HepG2 (cell line): ENCODE data around the gene VGF. TPM values are rescaled to one million over a fixed set of nuclear protein-coding genes. Genes with fewer than 3 reads are reported as not detected.

Experiments
- CREB3 ChIP-seq: sonication (generic); formaldehyde crosslinking; IDR thresholded peaks from 2 replicates; pipeline ENCODE4 v1.5.0; 2020; ENCODE audit warnings: missing genetic modification reagents
- DMAP1 ChIP-seq: IDR thresholded peaks from 2 replicates; pipeline ENCODE4 v1.6.1; 2016
- EHMT2 ChIP-seq: fragments of 200-600 bp; sonication (generic); IDR thresholded peaks from 2 replicates; pipeline ENCODE4 v1.7.0; 2017; ENCODE audit warnings: antibody characterized with exemption, low read depth, low read length, borderline replicate concordance
- FOXK1 ChIP-seq: sonication (generic); formaldehyde crosslinking; IDR thresholded peaks from 2 replicates; pipeline ENCODE4 v1.4.0; 2020; ENCODE audit warnings: low read depth, missing genetic modification reagents, borderline replicate concordance
- ISX ChIP-seq: sonication (generic); formaldehyde crosslinking; conservative IDR thresholded peaks from 2 replicates; pipeline ENCODE4 v1.5.0; 2020; ENCODE audit warnings: missing genetic modification reagents
- JARID2 ChIP-seq: sonication (generic); formaldehyde crosslinking; IDR thresholded peaks from 2 replicates; pipeline ENCODE4 v1.8.1; 2023; ENCODE audit warnings: missing genetic modification reagents, inconsistent platforms; ENCODE audit not compliant: insufficient replicate concordance
- NR2F6 ChIP-seq, 2 experiments: IDR thresholded peaks; 2 replicates each; pipeline ENCODE4 v1.6.1; 2016; ENCODE audit warnings: antibody characterized with exemption in 1 of 2, mild to moderate bottlenecking in 1 of 2
- PITX1 ChIP-seq: sonication (generic); formaldehyde crosslinking; IDR thresholded peaks from 2 replicates; pipeline ENCODE4 v1.5.1; 2020; ENCODE audit warnings: mild to moderate bottlenecking, missing genetic modification reagents
- PPARG ChIP-seq: conservative IDR thresholded peaks from 2 replicates; pipeline ENCODE4 v1.6.1; 2016; ENCODE audit warnings: missing biosample characterization, missing genetic modification reagents
- RNF2 ChIP-seq: fragments of 450-650 bp; conservative IDR thresholded peaks from 2 replicates; pipeline ENCODE4 v1.6.1; 2016; ENCODE audit warnings: low read depth
- SCMH1 ChIP-seq: sonication (generic); formaldehyde crosslinking; IDR thresholded peaks from 2 replicates; pipeline ENCODE4 v1.9.0; 2021; ENCODE audit warnings: missing genetic modification reagents, mild to moderate bottlenecking, borderline replicate concordance
- SIN3A ChIP-seq: IDR thresholded peaks from 2 replicates; pipeline ENCODE4 v1.6.1; 2011; ENCODE audit warnings: low read depth, mild to moderate bottlenecking, control low read depth, low read length, borderline replicate concordance
- SMARCC2 ChIP-seq: fragments of 450-650 bp; IDR thresholded peaks from 2 replicates; pipeline ENCODE4 v1.6.1; 2017; ENCODE audit warnings: antibody characterized with exemption, mild to moderate bottlenecking
- TCF7 ChIP-seq: sonication (generic); IDR thresholded peaks from 2 replicates; pipeline ENCODE4 v1.6.1; 2016; ENCODE audit warnings: antibody characterized with exemption, low read depth
- ZBTB3 ChIP-seq: sonication (generic); formaldehyde crosslinking; IDR thresholded peaks from 2 replicates; pipeline ENCODE4 v1.4.0; 2020; ENCODE audit warnings: low read depth, mild to moderate bottlenecking, moderate library complexity, missing genetic modification reagents, borderline replicate concordance
- ZBTB8A ChIP-seq: sonication (generic); formaldehyde crosslinking; IDR thresholded peaks from 2 replicates; pipeline ENCODE4 v1.4.0; 2020; ENCODE audit warnings: mild to moderate bottlenecking, low read depth, missing genetic modification reagents, borderline replicate concordance
- ZNF33A ChIP-seq: sonication (generic); formaldehyde crosslinking; IDR thresholded peaks from 2 replicates; pipeline ENCODE4 v1.5.1; 2020; ENCODE audit warnings: missing genetic modification reagents, mild to moderate bottlenecking, moderate library complexity, borderline replicate concordance
- ZNF747 ChIP-seq: sonication (generic); formaldehyde crosslinking; IDR thresholded peaks from 2 replicates; pipeline ENCODE4 v1.8.1; 2023; ENCODE audit warnings: missing genetic modification reagents, mild to moderate bottlenecking, borderline replicate concordance
- ZNF766 ChIP-seq: sonication (generic); formaldehyde crosslinking; IDR thresholded peaks from 2 replicates; pipeline ENCODE4 v1.5.0; 2020; ENCODE audit warnings: missing genetic modification reagents, borderline replicate concordance
- ZSCAN29 ChIP-seq: sonication (generic); formaldehyde crosslinking; conservative IDR thresholded peaks from 2 replicates; pipeline ENCODE4 v1.4.0; 2020; ENCODE audit warnings: mild to moderate bottlenecking, missing genetic modification reagents
- polyA plus RNA-seq, 8 experiments: library from polyadenylated mRNA; depleted of rRNA in 3 of 8; stranded (reverse) in 7 of 8; unstranded in 1 of 8; fragments of >200 nt; fragmentation: Illumina TruSeq in 4 of 8; extraction: Trizol in 4 of 8; gene quantifications; 2 replicates each; pipeline versions ENCODE4 v1.2.1 to v1.2.3, GENCODE V29; 2011 to 2016; ENCODE audit warnings: low read depth in 4 of 8, missing spikeins in 1 of 8, mixed read lengths in 1 of 8; ENCODE audit not compliant: insufficient read depth in 1 of 8
- total RNA-seq, 5 experiments: library from RNA; depleted of rRNA; stranded (reverse); fragments of >200 nt; fragmentation: Illumina TruSeq; extraction: Trizol; gene quantifications; 2 replicates each; pipeline ENCODE4 v1.2.3, GENCODE V29; 2016; ENCODE audit warnings: low read depth in 1 of 5
- TF ChIP-seq, protein P1 (sequence below): sonication (generic); formaldehyde crosslinking; IDR thresholded peaks from 2 replicates; pipeline ENCODE4 v1.9.0; 2021; ENCODE audit warnings: missing genetic modification reagents, borderline replicate concordance
- TF ChIP-seq, protein P2 (sequence below): sonication (generic); formaldehyde crosslinking; IDR thresholded peaks from 2 replicates; pipeline ENCODE4 v1.4.0; 2020; ENCODE audit warnings: missing genetic modification reagents

The VGF gene
- total and polyA plus RNA-seq, 2 of the 13 experiments (the other 11 are each of a cell fraction or from before 2014, with no cell fraction given) = 0.12 to 0.46 TPM

GRCh38 chr7:101165075-101165957, at the start of gene VGF (continued):
- TF ChIP-seq SIN3A (peak; percentile 92; the same call in 1 of the 2 replicates), SMARCC2 (no peak), SCMH1 (CRISPR knock-in tag) (no peak), ZNF766 (CRISPR knock-in tag) (peak; percentile 99), NR2F6 (IDR thresholded peaks at IDR 0.05) (no peak), NR2F6 (CRISPR knock-in tag; IDR thresholded peaks at IDR 0.05) (peak; percentile 67), ZBTB3 (CRISPR knock-in tag) (no peak; the same call in 1 of the 2 replicates), JARID2 (CRISPR knock-in tag) (peak; percentile 90), ISX (CRISPR knock-in tag) (peak; percentile 96), ZBTB8A (CRISPR knock-in tag) (peak; percentile 37; the same call in 1 of the 2 replicates), ZNF747 (CRISPR knock-in tag) (peak; percentile 98), FOXK1 (CRISPR knock-in tag) (peak; percentile 88; the same call in 1 of the 2 replicates), PPARG (CRISPR knock-in tag) (peak; percentile 89), CREB3 (CRISPR knock-in tag) (peak; percentile 99), EHMT2 (peak; percentile 65; the same call in 1 of the 2 replicates), TCF7 (no peak), ZNF33A (CRISPR knock-in tag) (no peak), RNF2 (peak; percentile 64; the same call in 1 of the 2 replicates), ZSCAN29 (no peak), PITX1 (CRISPR knock-in tag) (peak; percentile 91), DMAP1 (peak; percentile 62; the same call in 1 of the 2 replicates)
- TF ChIP-seq, protein P1, sequence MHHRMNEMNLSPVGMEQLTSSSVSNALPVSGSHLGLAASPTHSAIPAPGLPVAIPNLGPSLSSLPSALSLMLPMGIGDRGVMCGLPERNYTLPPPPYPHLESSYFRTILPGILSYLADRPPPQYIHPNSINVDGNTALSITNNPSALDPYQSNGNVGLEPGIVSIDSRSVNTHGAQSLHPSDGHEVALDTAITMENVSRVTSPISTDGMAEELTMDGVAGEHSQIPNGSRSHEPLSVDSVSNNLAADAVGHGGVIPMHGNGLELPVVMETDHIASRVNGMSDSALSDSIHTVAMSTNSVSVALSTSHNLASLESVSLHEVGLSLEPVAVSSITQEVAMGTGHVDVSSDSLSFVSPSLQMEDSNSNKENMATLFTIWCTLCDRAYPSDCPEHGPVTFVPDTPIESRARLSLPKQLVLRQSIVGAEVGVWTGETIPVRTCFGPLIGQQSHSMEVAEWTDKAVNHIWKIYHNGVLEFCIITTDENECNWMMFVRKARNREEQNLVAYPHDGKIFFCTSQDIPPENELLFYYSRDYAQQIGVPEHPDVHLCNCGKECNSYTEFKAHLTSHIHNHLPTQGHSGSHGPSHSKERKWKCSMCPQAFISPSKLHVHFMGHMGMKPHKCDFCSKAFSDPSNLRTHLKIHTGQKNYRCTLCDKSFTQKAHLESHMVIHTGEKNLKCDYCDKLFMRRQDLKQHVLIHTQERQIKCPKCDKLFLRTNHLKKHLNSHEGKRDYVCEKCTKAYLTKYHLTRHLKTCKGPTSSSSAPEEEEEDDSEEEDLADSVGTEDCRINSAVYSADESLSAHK = peak; percentile 96
- TF ChIP-seq, protein P2, sequence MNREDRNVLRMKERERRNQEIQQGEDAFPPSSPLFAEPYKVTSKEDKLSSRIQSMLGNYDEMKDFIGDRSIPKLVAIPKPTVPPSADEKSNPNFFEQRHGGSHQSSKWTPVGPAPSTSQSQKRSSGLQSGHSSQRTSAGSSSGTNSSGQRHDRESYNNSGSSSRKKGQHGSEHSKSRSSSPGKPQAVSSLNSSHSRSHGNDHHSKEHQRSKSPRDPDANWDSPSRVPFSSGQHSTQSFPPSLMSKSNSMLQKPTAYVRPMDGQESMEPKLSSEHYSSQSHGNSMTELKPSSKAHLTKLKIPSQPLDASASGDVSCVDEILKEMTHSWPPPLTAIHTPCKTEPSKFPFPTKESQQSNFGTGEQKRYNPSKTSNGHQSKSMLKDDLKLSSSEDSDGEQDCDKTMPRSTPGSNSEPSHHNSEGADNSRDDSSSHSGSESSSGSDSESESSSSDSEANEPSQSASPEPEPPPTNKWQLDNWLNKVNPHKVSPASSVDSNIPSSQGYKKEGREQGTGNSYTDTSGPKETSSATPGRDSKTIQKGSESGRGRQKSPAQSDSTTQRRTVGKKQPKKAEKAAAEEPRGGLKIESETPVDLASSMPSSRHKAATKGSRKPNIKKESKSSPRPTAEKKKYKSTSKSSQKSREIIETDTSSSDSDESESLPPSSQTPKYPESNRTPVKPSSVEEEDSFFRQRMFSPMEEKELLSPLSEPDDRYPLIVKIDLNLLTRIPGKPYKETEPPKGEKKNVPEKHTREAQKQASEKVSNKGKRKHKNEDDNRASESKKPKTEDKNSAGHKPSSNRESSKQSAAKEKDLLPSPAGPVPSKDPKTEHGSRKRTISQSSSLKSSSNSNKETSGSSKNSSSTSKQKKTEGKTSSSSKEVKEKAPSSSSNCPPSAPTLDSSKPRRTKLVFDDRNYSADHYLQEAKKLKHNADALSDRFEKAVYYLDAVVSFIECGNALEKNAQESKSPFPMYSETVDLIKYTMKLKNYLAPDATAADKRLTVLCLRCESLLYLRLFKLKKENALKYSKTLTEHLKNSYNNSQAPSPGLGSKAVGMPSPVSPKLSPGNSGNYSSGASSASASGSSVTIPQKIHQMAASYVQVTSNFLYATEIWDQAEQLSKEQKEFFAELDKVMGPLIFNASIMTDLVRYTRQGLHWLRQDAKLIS (CRISPR knock-in tag) = peak; percentile 79; the same call in 1 of the 2 replicates
